Endothelial cell (in vitro differentiated cells): ENCODE data around the gene HSD17B10. TPM values are rescaled to one million over a fixed set of nuclear protein-coding genes. Genes with fewer than 3 reads are reported as not detected.

Experiments
- DNase-seq: peaks from one replicate; pipeline ENCODE4 v3.0.0; 2021; ENCODE audit warnings: low spot score
- H3K27ac Mint-ChIP-seq: one replicate; pipeline ENCODE4 v1.8.0; 2021; ENCODE audit warnings: mixed read lengths, inconsistent platforms; ENCODE audit not compliant: unreplicated experiment
- H3K27me3 Mint-ChIP-seq: one replicate; pipeline ENCODE4 v1.8.0; 2021; ENCODE audit warnings: mild to moderate bottlenecking, moderate library complexity, mixed read lengths, inconsistent platforms; ENCODE audit not compliant: unreplicated experiment
- H3K36me3 Mint-ChIP-seq: one replicate; pipeline ENCODE4 v1.8.0; 2021; ENCODE audit warnings: mild to moderate bottlenecking, low read depth, mixed read lengths, inconsistent platforms; ENCODE audit not compliant: unreplicated experiment
- H3K4me1 Mint-ChIP-seq: one replicate; pipeline ENCODE4 v1.8.0; 2021; ENCODE audit warnings: mild to moderate bottlenecking, mixed read lengths, inconsistent platforms; ENCODE audit not compliant: unreplicated experiment
- H3K4me3 Mint-ChIP-seq: one replicate; pipeline ENCODE4 v1.8.0; 2021; ENCODE audit warnings: mild to moderate bottlenecking, mixed read lengths, inconsistent platforms; ENCODE audit not compliant: unreplicated experiment
- H3K9me3 Mint-ChIP-seq: one replicate; pipeline ENCODE4 v1.8.0; 2021; ENCODE audit warnings: mixed read lengths, inconsistent platforms; ENCODE audit not compliant: unreplicated experiment
- CTCF ChIP-seq: fragments of 200-600 bp; sonication (generic); IDR thresholded peaks from one replicate; pipeline ENCODE4 v1.5.0; 2021; ENCODE audit warnings: antibody characterized with exemption; ENCODE audit not compliant: unreplicated experiment
- long read RNA-seq: library from polyadenylated mRNA; unstranded; transcript quantifications from one replicate; pipeline ENCODE4 v2.0.0, GENCODE V29; 2020; ENCODE audit not compliant: unreplicated experiment
- total RNA-seq: library from RNA; stranded (reverse); fragmentation: NEBNext Ultra II Directional; extraction: Animal tissue kit (Norgen Biotek cat#: 25700); gene quantifications from one replicate; pipeline ENCODE4 v1.2.1, GENCODE V29; 2021; ENCODE audit not compliant: unreplicated experiment

The HSD17B10 gene
- 81.1 TPM for total RNA-seq
- long read RNA-seq, transcript HSD17B10-201 (6 exons, 960 nt) = major isoform, 57 of 62 reads
- long read RNA-seq, partial matches to known transcripts = 0 of 62 reads
- long read RNA-seq, other reads (novel, unspliced or antisense) = 4 of 62 reads

DNA sequence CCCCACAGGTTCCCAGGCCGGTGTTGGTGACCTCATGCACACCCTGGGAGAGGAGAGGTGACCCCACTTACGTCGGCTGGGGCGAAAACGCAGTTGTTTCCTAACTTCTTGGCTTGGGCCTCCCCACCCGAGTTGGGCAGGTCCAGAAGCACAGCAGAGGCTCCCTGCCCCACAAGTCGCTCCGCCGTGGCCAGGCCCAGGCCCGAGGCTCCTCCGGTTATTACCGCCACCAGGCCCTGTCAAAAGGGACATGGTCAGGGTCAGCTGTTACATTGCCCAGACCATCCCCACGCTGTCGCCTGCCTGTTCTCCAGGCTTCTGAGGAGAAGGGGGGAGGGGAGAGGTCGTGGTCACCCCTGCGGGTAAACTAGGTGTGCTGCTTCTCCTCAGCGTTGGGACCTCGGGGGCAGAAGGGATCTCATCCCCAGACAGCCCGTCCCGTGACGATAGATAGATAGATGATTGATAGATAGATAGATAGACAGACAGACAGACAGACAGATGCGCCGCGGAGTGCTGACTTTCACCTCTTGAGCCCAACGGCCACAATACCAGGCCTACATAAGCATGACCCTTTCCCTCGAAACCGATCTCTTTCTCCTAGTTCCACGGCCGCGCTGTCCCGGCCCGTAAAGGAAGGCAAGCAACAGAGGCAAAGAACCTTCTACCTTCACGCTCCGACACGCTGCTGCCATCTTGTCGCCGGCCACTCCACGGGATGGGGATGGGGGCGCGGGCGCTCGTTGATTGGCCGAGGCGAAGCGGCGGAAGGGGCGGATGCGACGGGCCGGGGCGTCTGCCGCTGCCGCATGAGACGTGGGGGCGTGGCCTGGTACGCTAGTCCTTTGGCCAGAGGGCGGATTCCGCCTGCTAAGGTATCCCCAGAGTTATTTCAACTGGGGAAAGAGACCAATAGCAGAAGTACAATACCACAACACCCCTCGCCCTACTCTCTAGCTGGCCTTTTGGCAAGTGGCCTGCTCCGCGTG is at the start of gene HSD17B10:
Gene HSD17B10 (minus strand): TSS at position 720 of the 989 bp plus-strand sequence. CDS start 25 bp downstream, at position 695.
- peaks cover 5% of the 10 kb centered on the region for H3K36me3 Mint-ChIP-seq
- no peaks in the 10 kb centered on the region for H3K9me3 Mint-ChIP-seq
- H3K27me3 Mint-ChIP-seq = no peaks in the 10 kb centered on the region
- H3K27ac Mint-ChIP-seq = peak within 1 kb of the TSS; percentile 81
- peaks cover 12% of the 10 kb centered on the region for H3K4me1 Mint-ChIP-seq
- H3K4me3 Mint-ChIP-seq = peak within 1 kb of the TSS; percentile 97
- peak; percentile 77 for DNase-seq
- TF ChIP-seq CTCF = no peak

- Mint-ChIP-seq H3K27ac (no peak overlapping the region), H3K4me1 (no peaks in the 10 kb centered on the region)
- no peak for DNase-seq
These were observed 49.2 kb upstream of the HSD17B10 start for GRCh38 chrX:53483416-53483815.

DNA sequence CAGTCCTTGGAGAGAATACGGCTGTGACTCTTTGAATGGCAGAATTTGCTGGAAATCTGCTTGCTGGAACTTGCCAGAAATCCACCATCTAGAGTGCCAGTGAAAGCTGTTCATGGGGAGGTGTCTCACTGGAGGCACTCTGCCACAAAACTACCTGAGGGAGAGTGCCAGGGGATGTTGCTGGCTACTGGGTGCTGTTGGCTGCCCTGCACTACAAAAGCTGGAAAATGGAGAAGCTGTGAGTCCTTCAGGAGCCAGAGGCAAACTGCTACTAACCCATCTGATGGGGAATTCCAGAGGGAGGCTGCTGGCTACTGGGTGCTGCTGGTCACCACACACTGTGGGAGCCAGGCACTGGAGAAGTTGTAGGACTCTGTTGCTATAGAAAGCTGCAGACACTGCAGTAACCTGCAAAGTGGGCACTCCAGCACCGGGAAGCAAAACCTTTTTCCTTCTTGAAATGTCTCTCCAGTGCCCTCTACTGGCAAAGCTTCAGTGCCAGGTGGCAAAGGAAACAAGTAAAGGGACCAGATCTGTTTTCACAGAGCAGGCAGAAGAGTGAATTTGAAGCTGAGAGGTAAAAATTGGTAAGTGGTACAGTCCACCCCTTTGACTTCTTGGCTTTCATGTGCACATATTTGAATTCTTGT is 47.8 kb upstream of the HSD17B10 start:
- Mint-ChIP-seq H3K27ac (no peak overlapping the region), H3K4me1 (no peaks in the 10 kb centered on the region), H3K36me3 (no peaks in the 10 kb centered on the region), H3K27me3 (no peaks in the 10 kb centered on the region), H3K9me3 (no peaks in the 10 kb centered on the region), H3K4me3 (no peak overlapping the region)
- peak; percentile 19 for TF ChIP-seq CTCF
- DNase-seq = peak; percentile 47

More at GRCh38 chrX:53483416-53483815, 49.2 kb upstream of the HSD17B10 start:
- TF ChIP-seq CTCF = no peak
- Mint-ChIP-seq H3K4me3 (no peak overlapping the region), H3K9me3 (no peaks in the 10 kb centered on the region), H3K36me3 (no peaks in the 10 kb centered on the region), H3K27me3 (no peaks in the 10 kb centered on the region)

DNA sequence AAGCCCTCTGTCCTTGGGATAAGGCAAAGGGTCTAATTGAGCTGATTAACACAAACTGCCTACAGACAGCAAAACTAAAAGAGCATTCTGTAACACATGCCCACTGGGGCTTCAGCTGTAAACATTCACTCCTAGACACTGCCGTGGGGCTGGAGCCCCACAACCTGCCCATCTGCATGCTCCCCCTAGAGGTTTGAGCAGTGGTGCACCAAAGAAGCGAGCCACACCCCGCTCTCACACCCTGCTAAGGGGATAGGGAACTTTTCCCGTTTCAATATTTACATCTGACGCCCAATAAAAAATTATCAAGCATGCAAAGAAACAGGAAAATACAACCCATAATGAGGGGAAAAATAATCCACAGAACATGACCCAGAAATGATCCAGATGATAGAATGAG is 46.9 kb upstream of the HSD17B10 start:
- H3K4me3 Mint-ChIP-seq = no peak overlapping the region
- no peak overlapping the region for H3K27ac Mint-ChIP-seq
- no peaks in the 10 kb centered on the region for H3K27me3 Mint-ChIP-seq
- no peak for TF ChIP-seq CTCF
- peak; percentile 12 for DNase-seq
- no peaks in the 10 kb centered on the region for H3K36me3 Mint-ChIP-seq
- H3K9me3 Mint-ChIP-seq = no peaks in the 10 kb centered on the region
- no peaks in the 10 kb centered on the region for H3K4me1 Mint-ChIP-seq
